MCF 10A (cell line): Measurements from ENCODE around the gene SLC7A7. TPM values are rescaled to one million over a fixed set of nuclear protein-coding genes. Genes with fewer than 3 reads are reported as not detected.

Source experiments
- BruUV-seq: library from RNA; stranded (reverse); fragments of 400-500 nt; replicated peaks from 2 replicates; lab custom pipeline; 2021; lab: Mats Ljungman, UMichigan
- CTCF ChIA-PET: fragments of 300-600 bp; sonication (Branson Sonifier 250); formaldehyde crosslinking; extraction: SDS; loops from one replicate; lab custom pipeline; 2021; ENCODE audit warnings: antibody characterized with exemption, inconsistent platforms; lab: Yijun Ruan, JAX
- POLR2A ChIA-PET: fragments of 300-600, 350-650 bp; sonication (Branson Sonifier 250); formaldehyde crosslinking; extraction: SDS; loops from one replicate; lab custom pipeline; 2020; ENCODE audit warnings: antibody characterized with exemption, inconsistent platforms; lab: Yijun Ruan, JAX
- DNase-seq: peaks from one replicate; pipeline ENCODE4 v3.0.0-alpha.2; 2018; ENCODE audit not compliant: unreplicated experiment
- H3K27ac Mint-ChIP-seq: one replicate; pipeline ENCODE4 v1.8.0; 2022; ENCODE audit warnings: mild to moderate bottlenecking, low read depth, mixed read lengths; ENCODE audit not compliant: unreplicated experiment
- H3K27me3 Mint-ChIP-seq: one replicate; pipeline ENCODE4 v1.8.0; 2022; ENCODE audit warnings: mixed read lengths; ENCODE audit not compliant: insufficient read depth, unreplicated experiment
- H3K36me3 Mint-ChIP-seq: one replicate; pipeline ENCODE4 v1.8.0; 2022; ENCODE audit warnings: mild to moderate bottlenecking, moderate library complexity, mixed read lengths; ENCODE audit not compliant: insufficient read depth, unreplicated experiment
- H3K4me1 Mint-ChIP-seq: one replicate; pipeline ENCODE4 v1.8.0; 2022; ENCODE audit warnings: mixed read lengths; ENCODE audit not compliant: insufficient read depth, unreplicated experiment
- H3K4me3 Mint-ChIP-seq: one replicate; pipeline ENCODE4 v1.8.0; 2022; ENCODE audit warnings: mild to moderate bottlenecking, moderate library complexity, mixed read lengths; ENCODE audit not compliant: unreplicated experiment
- H3K9me3 Mint-ChIP-seq: one replicate; pipeline ENCODE4 v1.8.0; 2022; ENCODE audit warnings: mixed read lengths; ENCODE audit not compliant: unreplicated experiment
- CTCF ChIP-seq: fragments of 200-600 bp; IDR thresholded peaks from one replicate; pipeline ENCODE4 v1.8.0; 2022; ENCODE audit warnings: antibody characterized with exemption, mild to moderate bottlenecking; ENCODE audit not compliant: unreplicated experiment
- intact Hi-C: fragments of 100-400 bp; cut with micrococcal nuclease; formaldehyde crosslinking; loops from 2 replicates; pipeline ENCODE4 v1.14.1; 2022
- total RNA-seq: library from RNA; stranded (reverse); gene quantifications from 2 replicates; pipeline ENCODE4 v1.2.3, GENCODE V29; 2022

Gene SLC7A7
- total RNA-seq, 1 experiment from 2014 or later: 0.98 TPM

GRCh38 chr14:22848351-22849164, 33.3 kb upstream of the SLC7A7 start:
- Mint-ChIP-seq H3K27ac (peak overlapping the region; percentile 20), H3K4me3 (no peak overlapping the region), H3K36me3 (peaks cover 36% of the 10 kb centered on the region), H3K9me3 (no peaks in the 10 kb centered on the region), H3K27me3 (no peaks in the 10 kb centered on the region), H3K4me1 (peaks cover 25% of the 10 kb centered on the region)
- ChIA-PET POLR2A (interaction anchor here (0.6 to 8.5 kb wide), 8 partner anchors 9 to 292 kb away, joined by 3 to 142 read pairs (median 4); partner anchors contain the start of genes LRP10, MMP14 and OXA1L), CTCF (interaction anchor here (0.5 to 11.5 kb wide), 13 partner anchors 12 to 1399 kb away, joined by 3 to 330 read pairs (median 3); partner anchors contain the start of genes LRP10, MMP14 and MRPL52)
- no peak for TF ChIP-seq CTCF
- DNase-seq: no peak
- BruUV-seq: no TSS peak
- intact Hi-C loops: no loop called here

GRCh38 chr14:22847661-22848341, 32.6 kb upstream of the SLC7A7 start:
- intact Hi-C loops: no loop called here
- no peak for DNase-seq
- H3K4me3 Mint-ChIP-seq: no peak overlapping the region
- H3K4me1 Mint-ChIP-seq: peaks cover 20% of the 10 kb centered on the region
- no peak for TF ChIP-seq CTCF
- BruUV-seq: no TSS peak
- H3K27me3 Mint-ChIP-seq: no peaks in the 10 kb centered on the region
- ChIA-PET CTCF (interaction anchor here (0.6 to 11.5 kb wide), 7 partner anchors 11 to 288 kb away, joined by 3 to 330 read pairs (median 4); partner anchors contain the start of genes LRP10, MMP14 and MRPL52), POLR2A (interaction anchor here (0.6 to 8.5 kb wide), 7 partner anchors 9 to 291 kb away, joined by 3 to 142 read pairs (median 3); partner anchors contain the start of genes LRP10, MMP14 and OXA1L)
- no peak overlapping the region for H3K27ac Mint-ChIP-seq
- H3K9me3 Mint-ChIP-seq: no peaks in the 10 kb centered on the region
- peaks cover 44% of the 10 kb centered on the region for H3K36me3 Mint-ChIP-seq

GRCh38 chr14:22846811-22847307, 31.6 kb upstream of the SLC7A7 start:
- Mint-ChIP-seq H3K36me3 (peaks cover 51% of the 10 kb centered on the region), H3K27me3 (no peaks in the 10 kb centered on the region), H3K4me1 (peaks cover 17% of the 10 kb centered on the region), H3K27ac (no peak overlapping the region), H3K4me3 (no peak overlapping the region), H3K9me3 (no peaks in the 10 kb centered on the region)
- intact Hi-C loops: no loop called here
- no peak for TF ChIP-seq CTCF
- TSS peak; percentile 19 for BruUV-seq
- POLR2A ChIA-PET: interaction anchor here (1.5 kb wide), 1 partner anchor 24 kb away, joined by 4 read pairs; the partner anchor contains the start of gene LRP10
- CTCF ChIA-PET: interaction anchor here (0.9 to 11.5 kb wide), 2 partner anchors 10 to 24 kb away, joined by 3 to 330 read pairs; partner anchors contain the start of genes MMP14 and MRPL52
- DNase-seq: no peak
